ENCODE measurements around the gene KIF9.

Gene KIF9

DNA sequence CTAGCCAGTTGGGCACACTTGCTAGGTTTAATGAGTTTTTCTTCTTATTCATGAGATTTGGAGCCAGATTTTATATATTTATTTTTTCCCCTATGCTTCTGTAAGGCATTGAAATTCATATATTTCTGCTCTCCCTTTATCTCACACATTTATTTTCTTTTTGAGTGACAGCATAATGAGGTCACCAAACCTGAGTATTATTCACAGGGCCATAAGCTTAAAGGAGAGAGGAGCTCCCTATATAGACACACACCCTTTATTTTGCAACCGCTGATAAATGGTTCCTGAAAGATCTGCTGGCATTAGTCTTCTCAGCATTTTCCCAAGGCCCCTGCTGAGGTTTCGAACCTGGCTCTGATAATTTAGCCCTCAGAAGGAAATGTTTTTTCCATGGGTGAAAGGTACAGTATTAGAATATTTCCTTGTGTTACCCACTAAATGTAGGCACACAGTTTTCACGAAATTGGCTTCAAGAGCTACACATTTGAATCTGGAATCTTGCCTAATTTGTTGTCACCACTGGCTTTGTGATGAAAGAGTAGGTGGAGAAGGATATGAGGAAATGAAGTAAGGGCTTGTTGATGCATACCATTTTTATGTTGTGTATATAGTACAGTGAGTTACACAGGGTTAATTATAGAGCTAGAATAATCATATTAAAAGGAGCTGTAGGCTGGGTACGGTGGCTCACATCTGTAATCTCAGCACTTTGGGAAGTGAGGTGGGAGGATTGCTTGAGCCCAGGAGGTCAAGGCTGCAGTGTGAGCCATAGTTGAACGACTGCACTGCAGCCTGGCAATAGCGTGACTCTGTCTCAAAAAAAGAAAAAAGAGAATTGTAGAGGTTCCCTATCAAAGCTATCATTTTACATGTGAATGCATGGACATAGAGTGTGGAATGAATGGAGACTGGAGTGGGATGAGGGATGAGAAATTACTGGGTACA is 6.6 kb upstream of the KIF9 start:
- no peak overlapping the region for H3K4me3 ChIP-seq (ENCODE audit: low read length)
- H3K9me3 ChIP-seq (ENCODE audit: control insufficient read depth, low read length): no peaks in the 10 kb centered on the region
- H3K27me3 ChIP-seq (ENCODE audit: control insufficient read depth, insufficient read depth, low read length): no peaks in the 10 kb centered on the region
- H3K9ac ChIP-seq (ENCODE audit: low read length): no peak overlapping the region
- no peaks in the 10 kb centered on the region for H3K4me1 ChIP-seq (ENCODE audit: control insufficient read depth, insufficient read depth, low read length)
- H3K36me3 ChIP-seq (ENCODE audit: control insufficient read depth, insufficient read depth, low read length): peaks cover 3% of the 10 kb centered on the region

DNA sequence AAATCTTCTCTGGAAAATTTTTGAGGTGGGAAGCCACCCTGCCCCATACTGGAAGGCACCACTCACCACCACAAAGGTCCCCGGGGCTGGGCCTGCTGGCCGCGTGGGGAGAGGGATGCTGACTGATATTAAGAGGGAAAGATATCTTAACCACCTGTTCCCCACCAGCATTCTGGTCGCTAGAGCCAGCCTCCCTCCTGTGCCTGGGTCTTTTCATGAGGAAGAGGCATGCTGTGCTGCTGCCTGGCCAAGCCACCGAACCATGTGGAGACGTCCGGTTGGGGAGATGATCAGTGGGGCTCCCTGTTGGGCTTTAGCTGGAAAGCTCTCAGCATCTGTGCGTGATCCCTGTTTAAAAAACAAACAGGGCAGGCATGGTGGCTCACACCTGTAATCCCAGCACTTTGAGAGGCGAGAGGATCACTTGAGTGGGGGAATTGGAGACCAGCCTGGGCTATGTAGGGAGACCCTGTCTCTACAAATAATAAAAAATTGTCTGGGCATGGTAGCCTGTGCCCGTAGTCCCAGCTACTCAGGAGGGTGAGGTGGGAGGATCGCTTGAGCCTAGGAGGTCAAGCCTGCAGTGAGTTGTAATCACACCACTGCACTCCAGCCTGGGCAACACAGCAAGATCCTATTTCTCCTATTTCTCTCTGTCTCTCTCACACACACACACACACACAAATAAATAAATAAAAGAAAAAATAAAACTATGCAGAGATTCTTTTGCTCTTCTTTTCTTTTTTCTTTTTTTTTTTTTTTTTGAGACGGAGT is 1.2 kb upstream of the KIF9 start:
- peaks cover 3% of the 10 kb centered on the region for H3K36me3 ChIP-seq (ENCODE audit: control insufficient read depth, insufficient read depth, low read length)
- peak overlapping the region; percentile 90 for H3K9ac ChIP-seq (ENCODE audit: low read length)
- peak overlapping the region; percentile 89 for H3K4me3 ChIP-seq (ENCODE audit: low read length)
- no peaks in the 10 kb centered on the region for H3K9me3 ChIP-seq (ENCODE audit: control insufficient read depth, low read length)
- H3K4me1 ChIP-seq (ENCODE audit: control insufficient read depth, insufficient read depth, low read length): peaks cover 13% of the 10 kb centered on the region
- H3K27me3 ChIP-seq (ENCODE audit: control insufficient read depth, insufficient read depth, low read length): no peaks in the 10 kb centered on the region

DNA sequence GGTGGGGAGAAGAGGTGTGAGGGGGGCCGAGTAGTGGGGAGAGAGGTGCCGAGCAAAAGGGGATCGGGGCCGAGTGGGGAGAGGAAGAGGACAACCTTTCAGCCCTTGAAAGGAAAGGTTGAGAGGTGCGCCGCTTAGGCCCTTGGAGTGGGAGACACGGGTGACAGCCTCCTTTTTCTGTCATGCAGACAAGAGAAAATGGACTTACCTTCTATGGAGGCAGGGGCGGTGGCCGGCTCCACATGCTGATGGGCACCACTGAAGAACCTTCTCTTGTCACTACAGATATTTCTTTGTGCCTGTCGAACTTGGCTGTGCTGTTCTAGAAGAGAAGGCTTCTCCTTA is 566 bp upstream of the KIF9 start:
- peaks cover 13% of the 10 kb centered on the region for H3K4me1 ChIP-seq (ENCODE audit: control insufficient read depth, insufficient read depth, low read length)
- peak overlapping the region; percentile 90 for H3K9ac ChIP-seq (ENCODE audit: low read length)
- H3K9me3 ChIP-seq (ENCODE audit: control insufficient read depth, low read length): no peaks in the 10 kb centered on the region
- H3K36me3 ChIP-seq (ENCODE audit: control insufficient read depth, insufficient read depth, low read length): peaks cover 3% of the 10 kb centered on the region
- no peaks in the 10 kb centered on the region for H3K27me3 ChIP-seq (ENCODE audit: control insufficient read depth, insufficient read depth, low read length)
- H3K4me3 ChIP-seq (ENCODE audit: low read length): peak overlapping the region; percentile 89

DNA sequence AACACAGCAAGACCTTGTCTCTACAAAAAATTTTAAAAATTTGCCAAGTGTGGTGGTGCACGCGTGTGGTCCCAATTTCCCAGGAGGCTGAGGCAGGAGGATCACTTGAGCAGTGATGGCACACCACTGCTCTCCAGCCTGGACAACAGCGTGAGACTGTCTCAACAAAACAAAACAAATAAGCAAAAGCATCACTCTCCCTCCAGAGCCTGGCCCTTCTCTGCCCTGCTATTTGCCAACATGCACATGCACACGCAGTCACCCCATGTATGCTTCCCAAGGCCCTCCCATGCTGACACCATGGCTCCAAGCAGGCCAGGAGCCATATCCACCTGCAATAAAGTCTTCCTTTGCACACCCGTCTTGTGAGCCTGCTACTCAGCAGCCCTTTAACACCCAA is 2.1 kb downstream of the KIF9 start:
- Histone ChIP-seq H3K4me1 (ENCODE audit: control insufficient read depth, insufficient read depth, low read length) (peaks cover 13% of the 10 kb centered on the region), H3K9me3 (ENCODE audit: control insufficient read depth, low read length) (no peaks in the 10 kb centered on the region), H3K27me3 (ENCODE audit: control insufficient read depth, insufficient read depth, low read length) (no peaks in the 10 kb centered on the region), H3K4me3 (ENCODE audit: low read length) (no peak overlapping the region), H3K9ac (ENCODE audit: low read length) (no peak overlapping the region), H3K36me3 (ENCODE audit: control insufficient read depth, insufficient read depth, low read length) (no peaks in the 10 kb centered on the region)

DNA sequence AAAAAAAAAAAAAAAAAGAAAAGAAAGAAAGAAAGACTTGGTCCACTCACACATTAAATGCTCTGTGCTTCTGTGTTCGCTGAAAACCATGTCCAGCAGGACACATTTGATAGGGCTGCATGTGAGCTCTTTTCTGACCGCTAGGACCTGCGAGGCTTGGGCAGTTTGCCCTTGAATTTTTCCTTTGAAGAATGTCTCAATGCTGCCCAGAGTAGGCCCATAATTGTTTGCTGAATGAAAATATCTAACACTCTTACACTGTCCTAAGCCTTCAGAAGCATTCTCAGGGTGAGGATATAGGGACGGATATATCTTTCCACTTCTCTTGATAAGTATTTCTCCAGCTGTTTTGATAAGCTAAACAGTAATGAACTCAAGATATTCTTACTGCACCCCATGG is 6.0 kb downstream of the KIF9 start:
- Histone ChIP-seq H3K9me3 (ENCODE audit: control insufficient read depth, low read length) (no peaks in the 10 kb centered on the region), H3K4me3 (ENCODE audit: low read length) (no peak overlapping the region), H3K9ac (ENCODE audit: low read length) (no peak overlapping the region), H3K4me1 (ENCODE audit: control insufficient read depth, insufficient read depth, low read length) (peaks cover 6% of the 10 kb centered on the region), H3K27me3 (ENCODE audit: control insufficient read depth, insufficient read depth, low read length) (no peaks in the 10 kb centered on the region), H3K36me3 (ENCODE audit: control insufficient read depth, insufficient read depth, low read length) (no peaks in the 10 kb centered on the region)

DNA sequence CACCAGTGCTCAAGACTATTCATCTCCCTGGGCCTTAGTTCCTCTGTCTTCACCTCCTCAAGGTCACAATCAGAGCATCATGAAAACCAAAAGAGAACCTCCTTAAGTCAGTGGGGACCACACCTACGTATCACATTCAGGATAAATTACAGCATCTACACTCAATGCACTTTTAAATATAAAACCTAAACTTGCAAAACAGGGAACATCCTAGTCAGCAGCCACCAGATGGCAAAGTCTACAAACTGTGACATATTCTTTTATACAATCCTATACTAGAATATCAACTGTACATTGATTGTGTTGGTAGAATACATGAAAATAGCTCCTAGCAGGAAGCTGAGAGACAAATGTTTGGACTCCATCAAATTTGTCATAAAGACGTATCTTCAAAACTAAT is 7.9 kb downstream of the KIF9 start:
- no peaks in the 10 kb centered on the region for H3K9me3 ChIP-seq (ENCODE audit: control insufficient read depth, low read length)
- H3K4me3 ChIP-seq (ENCODE audit: low read length): no peak overlapping the region
- no peak overlapping the region for H3K9ac ChIP-seq (ENCODE audit: low read length)
- no peaks in the 10 kb centered on the region for H3K36me3 ChIP-seq (ENCODE audit: control insufficient read depth, insufficient read depth, low read length)
- H3K4me1 ChIP-seq (ENCODE audit: control insufficient read depth, insufficient read depth, low read length): no peaks in the 10 kb centered on the region
- no peaks in the 10 kb centered on the region for H3K27me3 ChIP-seq (ENCODE audit: control insufficient read depth, insufficient read depth, low read length)

DNA sequence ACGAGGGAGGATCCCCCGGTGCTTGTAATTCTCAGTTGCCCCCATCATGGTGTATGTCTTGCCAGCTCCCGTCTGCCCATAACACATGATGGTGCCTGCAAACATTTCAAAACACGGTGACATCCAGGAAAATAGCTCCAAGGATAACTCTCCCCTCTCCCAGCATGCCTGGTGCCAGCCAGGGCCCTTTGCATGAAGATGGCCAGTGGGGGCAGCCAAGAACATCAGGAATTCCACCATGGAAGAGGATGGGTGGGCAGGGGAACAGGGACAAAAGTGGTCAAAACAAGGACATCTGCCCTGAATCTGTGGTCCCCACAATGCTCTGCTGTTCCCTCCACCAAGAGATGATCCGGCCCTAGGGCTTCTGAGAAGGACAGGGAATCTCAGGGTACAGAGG is 9.0 kb downstream of the KIF9 start:
- no peak overlapping the region for H3K9ac ChIP-seq (ENCODE audit: low read length)
- H3K27me3 ChIP-seq (ENCODE audit: control insufficient read depth, insufficient read depth, low read length): no peaks in the 10 kb centered on the region
- H3K4me1 ChIP-seq (ENCODE audit: control insufficient read depth, insufficient read depth, low read length): no peaks in the 10 kb centered on the region
- no peaks in the 10 kb centered on the region for H3K36me3 ChIP-seq (ENCODE audit: control insufficient read depth, insufficient read depth, low read length)
- no peak overlapping the region for H3K4me3 ChIP-seq (ENCODE audit: low read length)
- no peaks in the 10 kb centered on the region for H3K9me3 ChIP-seq (ENCODE audit: control insufficient read depth, low read length)

DNA sequence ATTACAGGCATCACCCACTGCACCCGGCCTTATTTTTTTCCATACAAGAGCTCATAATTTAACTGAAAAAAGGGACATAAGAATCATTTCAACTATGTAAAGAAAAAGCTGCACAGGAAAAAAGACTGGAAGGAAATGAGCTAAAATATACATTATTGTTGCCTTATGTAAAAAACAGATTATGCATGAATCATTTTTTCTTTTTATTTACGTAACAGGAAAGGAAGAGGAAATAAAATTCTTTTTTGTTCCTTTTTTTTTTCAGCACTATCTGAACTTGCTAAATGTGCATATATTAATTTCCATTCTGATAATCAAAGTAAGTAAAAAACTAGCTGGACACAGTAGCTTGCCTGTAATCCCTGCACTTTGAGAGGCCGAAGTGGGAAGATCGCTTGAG is 12.1 kb downstream of the KIF9 start:
- peaks cover 7% of the 10 kb centered on the region for H3K4me1 ChIP-seq (ENCODE audit: control insufficient read depth, insufficient read depth, low read length)
- H3K27me3 ChIP-seq (ENCODE audit: control insufficient read depth, insufficient read depth, low read length): no peaks in the 10 kb centered on the region
- H3K9ac ChIP-seq (ENCODE audit: low read length): no peak overlapping the region
- no peaks in the 10 kb centered on the region for H3K36me3 ChIP-seq (ENCODE audit: control insufficient read depth, insufficient read depth, low read length)
- no peaks in the 10 kb centered on the region for H3K9me3 ChIP-seq (ENCODE audit: control insufficient read depth, low read length)
- no peak overlapping the region for H3K4me3 ChIP-seq (ENCODE audit: low read length)

DNA sequence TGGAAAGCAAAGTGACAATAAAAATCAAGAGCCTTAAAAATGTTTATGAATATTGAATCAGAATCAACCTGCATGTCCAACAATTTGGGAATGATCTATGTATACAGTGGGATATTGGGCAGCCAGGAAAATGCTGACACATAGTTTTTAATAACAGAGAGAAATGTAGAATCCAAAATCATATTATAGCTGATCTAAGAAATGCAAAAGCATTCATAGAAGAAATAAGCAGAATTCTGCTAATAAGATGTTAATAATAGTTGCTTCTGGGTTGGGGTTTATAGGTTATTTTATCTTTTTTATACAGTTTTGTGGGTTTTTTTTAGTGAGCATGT is 15.1 kb downstream of the KIF9 start:
- H3K27me3 ChIP-seq (ENCODE audit: control insufficient read depth, insufficient read depth, low read length): no peaks in the 10 kb centered on the region
- peaks cover 7% of the 10 kb centered on the region for H3K4me1 ChIP-seq (ENCODE audit: control insufficient read depth, insufficient read depth, low read length)
- H3K9ac ChIP-seq (ENCODE audit: low read length): no peak overlapping the region
- H3K36me3 ChIP-seq (ENCODE audit: control insufficient read depth, insufficient read depth, low read length): no peaks in the 10 kb centered on the region
- H3K9me3 ChIP-seq (ENCODE audit: control insufficient read depth, low read length): no peaks in the 10 kb centered on the region
- H3K4me3 ChIP-seq (ENCODE audit: low read length): no peak overlapping the region

DNA sequence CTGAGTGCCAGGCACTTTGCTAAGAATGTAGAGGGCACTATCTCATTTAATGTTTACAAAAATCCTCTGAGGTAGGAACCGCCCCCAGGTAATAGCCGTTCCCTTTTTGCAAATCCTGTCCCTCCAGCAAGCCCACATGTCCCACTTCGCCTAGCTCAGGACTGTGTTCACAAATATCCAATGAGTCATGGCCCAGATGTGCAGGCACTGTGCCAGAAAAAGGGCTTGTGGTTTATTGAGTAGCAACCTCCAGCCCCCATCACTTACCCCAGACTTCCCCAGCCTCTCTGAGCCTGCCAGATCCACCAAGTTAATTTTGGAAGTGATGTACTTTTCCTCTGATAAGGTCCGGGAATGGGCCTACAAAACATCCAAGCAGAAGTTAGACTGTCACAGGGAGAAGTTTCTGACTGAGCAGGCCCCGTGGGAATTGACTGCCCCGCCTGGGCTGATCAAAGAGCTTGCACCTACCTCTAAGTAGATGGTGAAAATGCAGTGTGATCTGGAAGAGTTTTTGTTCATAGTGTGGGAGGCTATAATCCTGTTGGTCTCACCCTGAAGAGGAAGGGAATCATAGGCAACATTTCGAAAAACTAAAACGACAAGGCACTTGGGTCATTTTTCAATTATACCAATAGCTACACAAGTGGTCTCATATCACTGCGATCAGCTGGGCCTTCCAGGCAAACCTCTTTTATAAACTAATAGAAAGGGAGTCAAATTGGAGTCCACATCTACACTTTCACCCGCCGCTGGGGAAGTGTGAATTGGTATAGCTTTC is 15.7 kb downstream of the KIF9 start:
- H3K4me1 ChIP-seq (ENCODE audit: control insufficient read depth, insufficient read depth, low read length): peaks cover 7% of the 10 kb centered on the region
- H3K9ac ChIP-seq (ENCODE audit: low read length): no peak overlapping the region
- no peaks in the 10 kb centered on the region for H3K9me3 ChIP-seq (ENCODE audit: control insufficient read depth, low read length)
- no peak overlapping the region for H3K4me3 ChIP-seq (ENCODE audit: low read length)
- H3K27me3 ChIP-seq (ENCODE audit: control insufficient read depth, insufficient read depth, low read length): no peaks in the 10 kb centered on the region
- no peaks in the 10 kb centered on the region for H3K36me3 ChIP-seq (ENCODE audit: control insufficient read depth, insufficient read depth, low read length)

DNA sequence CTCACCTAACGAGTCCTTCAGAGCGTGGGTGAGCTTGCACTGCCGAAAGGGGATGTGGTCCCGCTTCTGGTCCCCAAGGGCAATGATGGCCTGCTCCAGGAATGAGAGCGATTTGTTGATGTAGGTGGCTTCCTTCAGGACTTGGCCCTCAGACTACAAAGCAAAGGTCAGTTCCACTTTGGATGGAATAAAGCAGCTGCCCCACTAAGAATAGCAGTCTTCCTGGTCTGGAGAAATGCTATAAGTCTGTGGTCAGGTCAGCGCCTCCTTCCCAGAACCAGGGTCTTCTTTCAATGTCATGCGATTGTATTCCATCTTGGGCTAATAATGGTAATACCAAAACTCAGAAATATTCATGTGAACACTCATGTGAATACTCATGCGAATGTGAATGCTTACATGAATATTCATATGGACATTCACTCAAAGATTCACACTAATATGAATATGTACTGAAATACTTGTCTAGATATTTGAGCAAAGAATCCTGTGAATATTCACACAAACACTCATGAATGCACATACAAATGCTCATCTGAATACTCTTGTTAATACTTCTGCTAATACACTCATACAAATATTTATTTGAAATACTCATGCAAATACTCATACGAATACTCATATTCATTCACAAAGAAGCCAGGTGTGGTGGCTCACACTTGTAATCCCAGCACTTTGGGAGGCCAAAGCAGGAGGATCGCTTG is 16.7 kb downstream of the KIF9 start:
- Histone ChIP-seq H3K9me3 (ENCODE audit: control insufficient read depth, low read length) (no peaks in the 10 kb centered on the region), H3K4me1 (ENCODE audit: control insufficient read depth, insufficient read depth, low read length) (peaks cover 7% of the 10 kb centered on the region), H3K9ac (ENCODE audit: low read length) (no peak overlapping the region), H3K4me3 (ENCODE audit: low read length) (no peak overlapping the region), H3K27me3 (ENCODE audit: control insufficient read depth, insufficient read depth, low read length) (no peaks in the 10 kb centered on the region), H3K36me3 (ENCODE audit: control insufficient read depth, insufficient read depth, low read length) (no peaks in the 10 kb centered on the region)
